ENCODE measurements around the gene GNS. TPM values are rescaled to one million over a fixed set of nuclear protein-coding genes. Genes with fewer than 3 reads are reported as not detected.

Gene GNS
- total RNA-seq: 164 and 165 TPM in 2 replicates

GRCh38 chr12:64759035-64759894, at the start of gene GNS:
Gene GNS (minus strand): TSS chr12:64759406. CDS start chr12:64759276, 130 bp downstream.

Other genes starting within 250 kb of the GNS start
- gene RASSF3, start 148.9 kb downstream of the GNS start, total RNA-seq: 47.1 and 49.6 TPM in 2 replicates
- 17.5 and 24.4 TPM in 2 replicates for gene TBC1D30, start 65.2 kb upstream of the GNS start, total RNA-seq